Measurements from ENCODE around the gene SMTN.
A peak's percentile ranks its signal among the peaks of the same experiment; 100 is the strongest.
"Not testable (repeated sequence)": the region's sequence is repeated elsewhere in the genome, so short reads cannot be mapped to it uniquely, and the experiment has no call there.

Gene SMTN

GRCh38 chr22:31073545-31074145 lies 7.5 kb upstream of the SMTN start:
- DNase-seq = not testable (repeated sequence)

DNA sequence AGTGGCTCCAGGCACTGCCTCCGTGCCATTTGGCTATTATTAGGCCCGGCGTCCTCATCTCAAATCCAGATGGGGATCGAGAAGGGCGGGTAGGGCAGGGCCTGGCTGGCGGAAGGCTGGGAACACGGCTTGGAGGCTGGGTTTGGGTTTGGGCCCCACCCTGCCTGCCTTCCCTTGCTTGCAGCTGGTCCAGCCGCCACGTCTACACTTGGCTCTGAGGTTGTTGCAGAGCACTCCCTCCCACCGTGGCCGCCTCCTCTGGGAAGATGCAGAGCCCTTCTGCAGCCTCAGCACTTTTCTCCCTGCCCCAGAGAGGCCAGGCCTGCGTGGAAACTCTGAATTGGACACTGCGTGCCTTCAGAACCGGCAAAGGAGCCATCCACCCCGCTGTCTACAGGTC lies 5.2 kb upstream of the SMTN start:
- no peak for DNase-seq

DNA sequence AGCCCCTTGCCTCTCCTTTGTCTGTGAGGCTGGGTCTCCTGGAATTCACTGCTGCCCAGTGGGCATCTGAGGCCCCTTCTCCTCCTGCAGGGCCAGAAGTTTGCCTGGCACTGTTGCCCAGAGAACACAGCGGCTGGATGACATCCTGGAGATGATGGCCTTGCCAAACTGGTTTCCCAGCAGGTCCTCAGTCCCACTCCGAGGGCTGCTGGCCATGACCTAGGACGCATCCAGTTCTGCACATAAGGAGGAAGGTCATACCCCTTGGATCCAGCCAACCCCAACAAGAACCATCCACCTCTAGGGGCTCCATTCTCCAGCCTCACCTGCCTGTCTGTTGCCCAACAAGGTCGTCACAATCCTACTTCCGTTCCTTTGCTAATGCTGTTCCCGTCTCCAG lies 3.4 kb upstream of the SMTN start:
- DNase-seq = no peak

GRCh38 chr22:31078389-31078788 lies 2.7 kb upstream of the SMTN start:
- not testable (repeated sequence) for DNase-seq

DNA sequence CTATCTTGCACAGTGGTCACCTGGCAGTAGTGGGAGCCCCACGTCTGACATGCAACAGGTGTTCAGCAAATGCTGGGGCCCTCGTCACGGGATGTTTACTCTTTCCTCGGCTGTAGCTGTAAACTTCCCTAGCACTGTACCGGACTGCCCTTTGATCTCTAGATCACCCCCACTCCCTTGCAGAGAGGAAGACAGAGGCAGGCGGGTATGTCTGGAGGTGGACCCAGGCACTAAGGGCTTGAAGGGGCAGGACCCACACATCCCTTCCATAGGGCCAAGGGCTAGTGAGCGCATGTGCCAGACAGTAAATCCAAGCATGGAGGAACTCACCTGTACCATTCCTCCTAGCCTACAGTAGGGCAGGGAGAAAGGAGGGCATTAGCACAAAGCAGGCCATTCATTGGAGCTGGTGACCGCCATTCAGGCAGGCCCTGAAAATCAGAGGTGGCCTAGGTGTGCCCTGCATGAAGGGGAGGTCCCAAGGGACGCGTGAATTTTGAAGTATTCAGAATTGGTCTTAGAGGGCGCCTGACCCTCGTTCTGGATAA lies 1.9 kb upstream of the SMTN start:
- DNase-seq = no peak

GRCh38 chr22:31080164-31080847 lies 812 bp upstream of the SMTN start:
- DNase-seq = no peak

DNA sequence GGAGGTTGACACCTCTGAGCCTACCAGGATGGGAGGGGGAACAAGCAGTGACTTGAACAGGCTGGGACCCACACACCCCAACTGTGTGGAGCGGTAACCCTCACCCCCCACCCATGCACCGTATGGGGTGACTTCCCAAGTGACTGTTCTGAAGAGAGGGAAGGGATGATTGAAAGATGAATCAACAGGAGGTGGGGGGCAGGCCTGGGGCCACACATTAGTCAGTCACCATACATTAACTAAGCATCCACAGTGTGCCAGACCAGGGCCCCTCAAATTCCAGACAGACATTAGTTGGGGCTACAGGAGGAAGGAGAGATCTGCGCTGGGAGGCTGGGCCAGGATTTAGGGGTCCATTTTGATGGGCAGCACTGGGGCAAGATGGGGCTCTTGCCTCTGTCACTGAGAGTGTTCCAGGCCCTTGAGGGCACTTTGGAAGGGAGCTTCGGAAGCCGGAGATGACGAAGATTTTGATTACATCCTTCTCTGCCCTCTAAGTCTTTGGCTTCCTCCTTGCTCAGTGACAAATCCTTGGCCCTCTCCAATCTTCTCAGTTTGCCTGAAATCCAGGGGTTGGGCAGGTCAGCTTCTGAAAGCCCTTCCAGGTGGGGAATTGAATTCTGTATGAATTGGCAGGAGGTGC lies 966 bp downstream of the SMTN start:
- DNase-seq = no peak

- no peak for DNase-seq
Measured at GRCh38 chr22:31082606-31083376, 1.7 kb downstream of the SMTN start.

DNA sequence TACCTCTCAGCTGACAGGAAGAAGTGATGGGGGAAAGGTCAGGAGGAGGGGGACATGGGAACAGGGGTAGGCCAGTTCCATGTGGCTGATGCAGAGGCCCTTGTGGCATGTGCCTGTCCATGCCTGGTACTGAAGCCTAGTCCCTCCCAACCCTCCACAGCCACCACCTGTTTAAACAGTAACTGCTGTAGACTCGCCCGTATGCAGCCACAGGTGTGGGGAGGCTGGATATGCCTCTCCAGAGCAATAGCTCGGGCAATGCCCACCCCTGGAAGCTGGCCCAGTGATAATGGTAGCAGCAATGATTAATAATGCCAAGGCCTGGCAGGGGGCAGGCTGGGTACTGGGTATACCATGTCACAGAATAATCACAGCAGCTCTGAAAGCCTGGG lies 2.3 kb downstream of the SMTN start:
- no peak for DNase-seq

DNA sequence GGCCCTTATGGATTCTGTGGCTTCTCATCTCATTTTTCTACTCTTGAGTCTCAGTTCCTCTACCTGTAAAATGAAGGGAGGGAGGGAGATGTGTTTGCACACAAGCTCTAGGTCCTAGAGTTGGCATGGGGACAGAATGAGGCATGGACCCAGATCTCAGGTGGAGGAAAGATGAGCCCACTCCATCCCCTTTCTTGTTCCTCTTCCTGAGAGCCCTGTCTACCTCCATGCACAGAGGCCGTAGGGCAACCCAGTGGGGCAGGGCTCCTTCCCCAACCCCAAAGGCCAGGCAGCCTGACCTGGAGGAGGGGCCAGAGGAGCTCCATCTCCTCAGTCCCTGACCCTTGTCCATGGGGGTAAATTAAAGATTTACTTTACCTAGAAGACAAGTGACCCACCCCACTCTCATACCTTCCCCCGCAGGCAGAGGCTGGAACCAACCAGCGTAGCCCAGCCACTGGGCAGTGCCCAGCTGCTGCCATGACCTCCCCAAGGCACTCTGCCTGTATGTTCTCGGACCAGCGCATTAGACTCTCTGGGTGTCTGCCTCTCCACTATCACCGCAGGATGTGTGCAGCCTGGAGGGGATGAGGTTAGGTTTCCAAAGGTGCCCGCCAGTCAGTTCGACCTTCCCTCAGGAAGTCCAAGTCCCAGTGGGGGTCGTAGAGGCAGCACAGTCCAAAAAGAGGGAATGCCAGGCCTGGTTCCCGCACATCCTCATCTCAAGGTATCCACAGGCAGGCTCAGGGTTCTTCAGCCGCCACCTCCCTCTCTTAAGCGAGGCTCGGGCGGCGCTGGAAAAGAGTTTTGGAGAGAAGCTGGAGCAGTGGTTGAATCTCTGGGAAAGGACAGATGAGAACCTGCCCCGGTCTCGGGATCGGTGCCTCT lies 3.0 kb downstream of the SMTN start:
- DNase-seq = no peak

- peak; percentile 80 for DNase-seq
Measured at GRCh38 chr22:31084811-31085492, 3.8 kb downstream of the SMTN start.

DNA sequence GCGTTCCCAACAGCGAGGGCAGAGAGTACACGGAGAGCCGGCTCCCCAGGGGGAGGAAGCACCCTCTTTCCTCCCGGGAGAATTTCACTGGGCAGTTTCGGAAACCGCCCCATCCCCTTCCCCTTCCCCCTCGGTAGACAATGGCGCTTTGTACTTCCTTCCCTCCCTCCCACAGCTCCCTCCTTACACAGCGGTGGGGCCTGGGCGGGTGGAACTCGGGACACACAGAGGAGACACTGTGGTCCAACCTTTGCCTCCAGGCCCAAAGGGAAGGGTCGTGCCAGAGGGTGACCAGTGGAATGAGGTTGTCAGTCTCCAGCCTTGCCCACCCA lies 4.3 kb downstream of the SMTN start:
- DNase-seq = peak; percentile 80

GRCh38 chr22:31085928-31086327 lies 4.8 kb downstream of the SMTN start:
- no peak for DNase-seq

DNA sequence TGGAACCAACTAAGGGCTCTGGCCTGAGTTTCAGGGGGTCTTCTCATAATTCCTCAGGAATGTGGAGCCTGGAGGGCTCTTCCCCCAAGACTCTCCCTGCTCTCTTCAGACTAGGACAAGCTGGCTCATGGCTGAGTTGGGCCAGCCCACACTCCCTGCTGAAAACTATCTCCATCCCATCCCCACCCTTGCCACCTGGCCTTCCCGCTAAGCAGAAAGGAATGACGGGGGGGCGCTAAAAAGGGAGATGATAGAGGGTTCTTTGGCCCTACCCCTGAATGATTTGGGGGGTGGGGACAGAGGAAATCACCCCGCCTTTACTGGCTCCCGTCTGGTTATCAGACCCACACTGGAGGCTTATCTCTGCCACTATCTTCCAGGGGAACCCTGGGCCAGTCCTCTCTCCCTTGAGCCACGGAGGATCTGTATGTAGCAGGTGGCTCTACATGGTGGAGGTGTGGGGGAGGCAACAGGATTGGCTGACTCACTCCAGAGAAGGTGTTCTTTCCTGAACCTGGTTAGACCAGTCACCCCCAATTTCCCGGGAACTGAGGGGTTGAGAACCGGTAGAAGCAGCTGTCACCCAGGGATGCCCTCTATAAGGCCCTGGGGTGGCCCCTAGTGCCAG lies 5.7 kb downstream of the SMTN start:
- no peak for DNase-seq

DNA sequence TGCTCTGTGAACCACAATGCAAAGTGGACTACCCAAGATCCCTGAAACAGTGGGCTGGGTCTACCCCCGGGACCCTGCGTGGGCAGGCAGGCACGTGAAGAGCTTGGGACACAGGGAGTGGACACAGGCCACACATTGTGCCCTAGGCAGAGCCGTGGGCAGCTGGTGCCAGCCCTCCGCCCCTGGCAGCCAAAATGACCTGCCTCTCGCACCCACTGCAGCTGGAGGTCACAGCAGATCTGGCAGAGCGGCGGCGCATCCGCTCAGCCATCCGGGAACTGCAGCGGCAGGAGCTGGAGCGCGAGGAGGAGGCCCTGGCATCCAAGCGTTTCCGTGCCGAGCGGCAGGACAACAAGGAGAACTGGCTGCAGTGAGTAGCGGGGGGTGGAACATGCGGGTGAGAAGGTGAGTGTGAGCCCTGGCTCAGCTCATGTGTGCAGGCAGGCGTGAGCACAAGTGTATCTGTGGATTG lies 6.7 kb downstream of the SMTN start:
- DNase-seq = no peak

DNA sequence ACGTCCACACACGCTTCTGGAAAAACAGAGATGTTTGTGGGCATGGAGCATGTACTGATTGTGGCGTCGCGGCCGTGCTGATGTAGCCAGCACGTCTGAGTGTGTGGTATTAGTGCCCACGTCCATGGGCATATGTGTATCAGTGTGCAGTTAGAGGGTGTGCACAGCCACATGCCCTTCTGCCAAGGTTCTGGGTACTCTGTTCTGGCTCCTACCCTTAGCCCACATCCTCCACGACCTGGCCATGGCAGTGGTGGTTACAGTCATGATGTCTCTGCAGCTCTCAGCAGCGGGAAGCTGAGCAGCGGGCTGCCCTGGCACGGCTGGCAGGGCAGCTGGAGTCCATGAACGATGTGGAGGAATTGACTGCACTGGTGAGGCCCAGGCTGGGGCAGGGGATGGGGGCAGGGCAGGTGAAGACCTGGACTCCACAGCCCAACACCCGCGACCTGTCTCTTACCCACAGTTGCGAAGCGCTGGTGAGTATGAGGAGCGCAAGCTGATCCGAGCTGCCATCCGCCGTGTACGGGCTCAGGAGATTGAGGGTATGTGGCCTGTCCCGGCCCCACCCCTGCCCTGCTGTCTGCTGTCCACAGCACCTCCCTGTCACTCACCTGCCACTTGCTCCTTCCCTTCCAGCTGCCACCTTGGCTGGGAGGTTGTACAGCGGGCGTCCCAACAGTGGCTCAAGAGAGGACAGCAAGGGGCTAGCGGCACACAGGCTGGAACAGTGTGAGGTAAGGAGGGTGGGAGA lies 7.3 kb downstream of the SMTN start:
- no peak for DNase-seq

DNA sequence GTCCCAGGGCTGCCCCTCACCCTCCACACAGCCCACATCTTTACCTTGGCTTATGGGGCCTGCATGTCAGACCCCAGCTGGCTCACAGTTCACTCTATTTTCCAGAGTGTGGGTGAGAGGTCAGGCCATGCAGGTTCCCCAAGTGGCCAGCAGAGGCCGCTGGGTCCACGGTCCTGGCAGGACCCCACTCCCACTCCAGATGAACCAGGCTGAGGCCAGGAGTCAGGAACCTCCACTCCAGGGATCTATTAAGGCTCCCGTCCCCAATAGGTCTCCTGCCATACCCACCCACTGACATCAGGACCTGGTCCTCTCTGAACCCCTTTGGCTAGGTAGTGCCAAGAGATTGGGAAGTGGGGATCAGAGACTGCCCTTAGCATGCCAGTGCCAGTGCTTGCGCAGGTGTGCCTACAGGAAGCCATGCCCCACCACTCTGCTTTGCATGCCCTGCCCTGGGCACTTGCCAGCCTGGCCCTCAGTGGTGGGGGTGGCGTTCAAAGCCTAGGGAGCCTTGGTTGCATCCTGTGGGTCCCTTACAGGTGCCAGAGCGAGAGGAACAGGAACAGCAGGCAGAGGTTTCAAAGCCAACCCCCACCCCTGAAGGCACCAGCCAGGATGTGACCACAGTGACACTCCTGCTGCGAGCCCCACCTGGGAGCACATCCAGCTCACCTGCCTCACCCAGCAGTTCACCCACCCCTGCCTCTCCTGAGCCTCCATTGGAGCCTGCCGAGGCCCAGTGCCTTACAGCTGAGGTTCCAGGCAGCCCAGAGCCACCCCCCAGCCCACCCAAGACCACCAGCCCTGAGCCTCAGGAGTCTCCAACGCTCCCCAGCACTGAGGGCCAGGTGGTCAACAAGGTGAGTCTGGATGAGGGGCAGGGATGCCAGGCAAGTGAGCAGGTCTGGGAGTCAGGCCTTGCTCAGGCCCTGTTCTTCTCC lies 8.3 kb downstream of the SMTN start:
- DNase-seq = peak; percentile 52

DNA sequence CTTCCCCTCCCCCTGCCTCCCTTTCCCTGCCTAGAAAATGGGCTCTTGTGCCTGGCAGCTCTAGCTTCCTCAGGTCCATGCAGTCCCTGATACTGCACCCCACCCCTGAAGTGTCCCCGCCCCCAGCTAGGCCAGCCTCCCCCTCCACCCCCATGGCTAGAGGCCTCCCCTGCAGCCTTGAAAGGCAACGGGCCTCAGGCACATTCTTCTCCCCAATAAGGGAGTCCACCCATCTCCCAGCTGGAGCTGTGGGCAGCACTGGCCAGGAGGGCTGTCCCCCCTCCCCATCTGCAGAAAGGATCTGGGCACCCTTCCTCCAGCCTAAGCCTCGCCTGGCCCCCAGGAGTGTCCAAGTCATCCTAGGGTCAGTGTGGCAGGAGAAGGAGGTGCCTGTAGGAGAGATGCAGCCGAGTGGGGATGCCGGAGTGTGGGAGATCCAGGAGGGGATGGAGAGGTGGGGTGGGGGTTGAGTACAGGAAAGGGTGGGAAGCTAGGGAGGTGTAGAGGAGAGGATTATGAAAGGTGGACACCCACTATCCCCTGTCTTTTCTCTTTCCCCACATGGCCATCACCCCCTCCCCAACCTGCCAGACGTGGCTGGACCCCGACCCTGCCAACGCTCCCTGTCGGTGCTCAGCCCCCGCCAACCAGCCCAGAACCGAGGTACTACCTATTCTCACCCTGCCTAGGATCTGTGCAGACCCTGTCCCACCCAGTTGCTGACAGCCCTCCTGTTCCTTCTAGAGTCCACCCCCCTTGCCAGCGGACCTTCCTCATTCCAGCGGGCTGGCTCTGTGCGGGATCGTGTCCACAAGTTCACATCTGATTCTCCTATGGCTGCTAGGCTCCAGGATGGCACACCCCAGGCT lies 9.3 kb downstream of the SMTN start:
- no peak for DNase-seq
